Caki2 (cell line): ENCODE measurements around the gene CYP11A1. TPM values are rescaled to one million over a fixed set of nuclear protein-coding genes. Genes with fewer than 3 reads are reported as not detected.

Experiments
- DNase-seq: peaks from one replicate; pipeline ENCODE4 v3.0.0-alpha.2; 2015; ENCODE audit warnings: low read depth
- in situ Hi-C: cut with HindIII; loops from 2 replicates; pipeline ENCODE4 v1.10.0; 2016; ENCODE audit warnings: low sequenced_read_pairs, low pct_unique_long_range_greater_than_20kb, mixed read lengths
- total RNA-seq: library from RNA; depleted of rRNA; stranded (reverse); fragments of >200 nt; shearing (Covaris generic); gene quantifications from 2 replicates; pipeline ENCODE4 v1.2.3, GENCODE V29; 2014; ENCODE audit warnings: low replicate concordance; rRNA removed

The CYP11A1 gene
- total RNA-seq, 1 experiment from 2014 or later, result not detected

DNA sequence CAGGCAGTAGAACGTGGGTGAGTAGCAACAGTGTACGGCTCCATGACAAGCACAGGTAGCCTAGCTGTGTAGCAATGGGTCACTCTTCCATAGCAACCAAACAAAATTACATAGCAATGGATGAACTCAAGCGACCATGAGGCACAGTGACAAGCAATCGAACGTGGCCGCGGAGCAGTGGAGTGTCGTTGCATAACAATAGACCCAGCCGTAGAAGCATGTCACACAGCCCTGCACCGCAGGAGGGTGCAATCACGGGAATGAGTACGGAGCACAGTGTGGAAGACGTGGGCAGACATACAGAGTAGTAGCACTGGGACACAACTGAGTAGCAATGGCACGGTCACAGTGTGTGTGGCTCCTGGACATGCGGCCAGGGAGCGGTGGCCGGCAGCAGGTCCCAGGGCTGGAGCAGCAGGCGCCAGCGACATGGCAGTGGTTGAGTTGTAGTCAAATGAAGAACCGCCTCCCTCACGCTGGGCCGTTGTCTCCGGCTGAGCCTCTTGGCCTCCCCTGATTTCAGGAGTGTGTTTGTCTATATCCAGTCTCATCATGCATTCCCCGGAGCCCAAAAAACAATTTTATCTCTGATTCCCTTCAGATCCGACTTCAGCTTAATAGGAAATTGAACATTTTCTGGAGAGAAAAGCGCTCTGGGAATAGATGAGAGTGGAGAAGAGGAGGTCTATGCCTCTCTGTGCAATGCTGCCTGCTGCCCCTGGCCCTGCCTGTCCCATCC lies 67.2 kb downstream of the CYP11A1 start:
- no peak for DNase-seq
- in situ Hi-C loops, result no loop called here

DNA sequence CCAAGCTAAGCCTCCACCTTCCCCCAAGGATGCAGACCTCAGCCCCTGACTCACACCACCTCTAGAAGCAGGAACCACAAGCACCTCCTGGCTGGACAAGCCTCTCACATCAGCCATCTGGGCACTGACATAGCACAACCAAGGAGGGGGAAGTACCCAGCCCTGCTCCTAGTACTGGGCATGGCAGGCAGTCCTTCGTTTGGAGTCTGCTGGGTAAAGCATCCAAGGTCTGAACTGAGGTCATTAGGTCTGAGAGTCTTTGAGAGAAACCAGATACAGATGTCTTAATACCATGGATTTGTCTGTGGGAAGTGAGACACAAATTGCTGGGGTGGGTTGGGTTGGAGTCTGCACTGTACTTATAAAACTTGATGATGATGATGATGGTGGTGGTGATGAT lies 69.6 kb downstream of the CYP11A1 start:
- no peak for DNase-seq
- in situ Hi-C loops, result no loop called here

DNA sequence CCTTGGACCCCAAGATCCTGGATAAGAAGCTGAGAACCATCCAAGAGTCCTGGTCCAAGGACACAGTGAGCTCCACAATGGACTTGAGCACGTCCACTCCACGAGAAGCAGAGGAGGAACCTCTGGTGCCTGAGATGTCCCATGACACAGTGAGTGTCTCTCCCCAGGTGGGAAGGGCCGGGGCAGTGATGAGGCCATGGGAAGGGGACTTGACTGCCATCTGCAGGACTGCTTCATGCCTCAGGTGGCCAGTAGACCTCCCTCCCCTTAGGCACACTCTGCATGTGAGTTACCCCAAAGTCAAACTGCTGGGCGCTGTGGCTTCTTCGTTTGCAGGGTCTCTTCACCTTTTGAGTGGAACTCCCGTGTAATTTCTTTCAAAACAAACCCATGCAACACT lies 71.6 kb downstream of the CYP11A1 start:
- in situ Hi-C loops, result no loop called here
- DNase-seq, result no peak

DNA sequence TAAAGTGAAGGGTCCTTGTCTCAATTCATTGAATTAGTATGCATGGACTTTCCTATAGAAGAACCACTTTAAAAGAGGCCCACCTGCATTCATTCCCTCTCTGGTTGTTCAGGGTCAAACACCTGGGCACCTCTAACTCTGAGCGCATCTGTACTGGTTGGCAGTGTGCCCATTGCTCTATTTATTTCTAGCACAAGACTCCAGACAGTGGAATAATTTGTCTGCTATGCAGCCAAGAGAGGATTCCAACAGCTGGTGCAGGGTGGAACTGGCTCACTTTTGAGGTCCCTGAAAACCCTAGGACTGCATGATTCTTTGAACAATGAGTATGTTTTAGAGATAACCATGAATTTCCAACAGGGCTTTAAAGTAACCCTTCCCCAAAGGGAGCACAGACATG lies 73.4 kb downstream of the CYP11A1 start:
- in situ Hi-C loops, result no loop called here
- no peak for DNase-seq

DNA sequence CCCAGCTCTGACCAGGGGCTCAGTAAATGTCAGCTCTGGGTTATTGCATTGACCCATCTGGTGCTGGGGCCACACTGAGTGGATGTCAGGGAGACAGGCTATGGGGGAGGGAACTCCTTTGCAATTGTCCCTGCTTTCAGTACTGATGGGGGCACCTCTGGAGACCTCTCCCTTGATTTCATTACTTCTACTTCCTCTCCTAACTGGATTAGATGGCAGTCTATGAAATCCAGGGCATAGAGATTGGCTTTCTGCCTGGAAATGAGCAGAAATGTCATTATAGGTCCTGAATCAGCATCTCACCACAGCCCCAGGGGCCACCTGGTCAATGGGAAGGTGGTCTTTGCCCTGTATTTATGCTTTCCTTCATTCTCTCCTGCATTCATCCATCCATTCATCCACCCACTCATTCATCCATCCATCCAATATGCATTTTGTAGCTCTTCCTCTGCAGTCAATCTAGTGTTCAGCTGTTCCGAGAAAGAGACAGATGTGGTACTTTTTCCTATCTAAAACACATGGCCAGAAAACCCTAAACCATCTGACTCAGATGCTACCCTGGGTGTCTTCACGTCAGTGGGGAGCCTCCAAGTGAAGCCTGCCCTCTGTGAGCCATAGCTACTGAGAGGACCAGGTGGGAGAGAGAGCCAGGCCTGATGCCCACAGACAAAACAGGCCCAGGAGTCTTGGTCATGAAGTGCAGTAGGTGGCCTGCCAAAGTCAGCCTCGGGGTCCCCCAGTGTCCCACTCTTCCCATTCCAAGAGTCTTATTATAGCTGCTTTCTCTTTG lies 74.2 kb downstream of the CYP11A1 start:
- in situ Hi-C loops, result no loop called here
- no peak for DNase-seq

DNA sequence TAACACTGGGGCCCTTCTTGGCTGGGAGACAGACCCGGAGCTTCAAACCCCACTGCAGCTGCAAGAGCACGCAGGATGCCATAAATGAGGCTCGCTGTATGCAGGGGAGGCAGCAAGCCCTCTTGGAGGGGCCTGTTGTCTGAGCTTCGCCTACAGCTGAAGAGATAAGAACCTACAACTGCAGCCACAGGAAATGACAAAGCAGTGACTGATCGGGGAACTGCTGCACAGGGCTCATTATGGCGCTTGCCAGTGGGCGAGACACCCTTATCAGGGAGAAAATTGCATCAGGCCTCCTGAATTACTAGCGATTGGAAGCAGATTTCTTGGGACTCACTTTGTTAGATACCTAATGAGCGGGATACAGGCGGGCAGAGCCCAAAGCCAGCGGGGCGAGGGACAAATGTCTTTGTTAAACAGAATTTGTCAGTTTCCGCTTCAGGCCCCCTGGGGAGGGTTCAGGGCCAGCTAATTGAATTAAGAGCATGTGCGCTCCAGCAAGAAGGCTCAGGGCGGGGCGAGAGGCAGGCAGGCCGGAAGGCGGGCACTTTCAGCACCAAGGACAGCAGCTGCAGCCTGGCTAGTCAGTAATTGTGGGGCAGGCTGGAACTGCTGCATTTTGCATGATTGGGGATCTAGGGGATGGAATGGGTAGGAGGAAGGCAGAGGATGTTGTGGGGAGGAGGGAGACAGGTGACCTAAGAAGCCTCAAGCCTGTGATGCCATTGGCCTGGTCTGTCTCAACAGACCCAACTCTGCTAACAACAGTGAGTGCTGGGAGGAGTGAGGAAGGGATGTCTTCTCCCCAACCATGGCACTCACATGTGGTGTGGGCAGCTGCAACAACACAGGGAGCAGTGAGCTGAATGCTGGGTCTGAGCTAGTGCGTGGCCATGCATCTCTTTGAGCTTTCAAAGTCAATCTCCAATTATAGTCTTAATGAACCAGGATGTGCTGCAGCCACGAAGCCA lies 76.1 kb downstream of the CYP11A1 start:
- in situ Hi-C loops, result no loop called here
- peak; percentile 61 for DNase-seq

DNA sequence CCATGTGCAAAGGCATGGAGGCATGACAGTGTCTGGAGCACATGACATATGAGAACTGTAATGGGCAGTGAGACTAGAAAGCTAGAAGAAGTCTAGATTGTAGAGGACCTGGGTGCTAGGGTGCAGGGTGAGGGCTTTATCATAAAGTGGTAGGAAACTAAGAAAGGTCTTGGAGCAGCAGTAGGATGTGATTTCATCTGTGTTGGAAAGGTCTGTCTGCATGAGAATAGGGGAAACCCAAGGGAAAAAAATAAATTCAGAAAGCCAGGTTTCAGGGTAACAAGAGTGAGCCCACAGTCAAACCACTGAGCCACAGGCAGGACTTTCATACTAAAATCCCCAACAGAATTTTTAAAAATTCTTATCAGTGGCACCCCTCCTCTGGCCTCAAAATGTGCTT lies 76.8 kb downstream of the CYP11A1 start:
- in situ Hi-C loops, result no loop called here
- no peak for DNase-seq

DNA sequence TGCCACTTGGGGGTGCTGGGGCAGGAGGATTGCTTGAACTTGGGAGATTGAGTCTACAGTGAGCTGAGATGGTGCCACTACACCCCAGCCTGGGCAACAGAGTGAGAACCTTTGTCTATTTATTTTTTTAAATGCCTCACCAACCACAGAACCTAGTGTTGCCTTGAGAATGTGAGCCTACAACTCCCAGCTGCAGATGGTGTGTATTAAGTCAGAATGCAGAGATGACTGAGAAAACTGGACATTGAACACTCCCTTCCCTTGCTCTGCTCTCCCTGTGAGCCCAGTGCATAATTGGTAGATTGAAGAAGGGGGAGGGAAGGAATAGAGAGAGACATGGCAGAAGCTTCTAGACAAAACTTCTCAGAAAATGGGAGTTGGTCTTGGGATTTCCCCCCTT lies 77.8 kb downstream of the CYP11A1 start:
- in situ Hi-C loops, result no loop called here
- DNase-seq, result no peak

Other genes with a start within 250 kb of the CYP11A1 start
- 0.23 and 1.4 TPM in 2 replicates for gene ISLR2, start 237.1 kb downstream of the CYP11A1 start, total RNA-seq
- not detected in 2 replicates for gene ISLR, start 193.9 kb downstream of the CYP11A1 start, total RNA-seq
- gene STRA6, start 164.9 kb downstream of the CYP11A1 start, total RNA-seq, result 14.9 and 17.7 TPM in 2 replicates
- 0.84 and 2.6 TPM in 2 replicates for gene CCDC33, start 131.3 kb downstream of the CYP11A1 start, total RNA-seq
- gene SEMA7A, start 66.3 kb upstream of the CYP11A1 start, total RNA-seq, result 0.96 and 3.8 TPM in 2 replicates
- 60.1 and 67.9 TPM in 2 replicates for gene UBL7, start 93.5 kb upstream of the CYP11A1 start, total RNA-seq
- 0.68 and 2.1 TPM in 2 replicates for gene ARID3B, start 173.6 kb upstream of the CYP11A1 start, total RNA-seq
- 40.5 and 45.1 TPM in 2 replicates for gene CLK3, start 248.2 kb upstream of the CYP11A1 start, total RNA-seq